Activated naive CD4-positive, alpha-beta T cell treated with Interleukin-2 at 50 U/mL for 16 hours (primary cell): Measurements from ENCODE around the gene HYLS1.
"Not testable (repeated sequence)": the region's sequence is repeated elsewhere in the genome, so short reads cannot be mapped to it uniquely, and the experiment has no call there.

Source experiments
- DNase-seq: peaks from one replicate; pipeline ENCODE4 v3.0.0-alpha.2; 2020

Gene HYLS1, protein sequence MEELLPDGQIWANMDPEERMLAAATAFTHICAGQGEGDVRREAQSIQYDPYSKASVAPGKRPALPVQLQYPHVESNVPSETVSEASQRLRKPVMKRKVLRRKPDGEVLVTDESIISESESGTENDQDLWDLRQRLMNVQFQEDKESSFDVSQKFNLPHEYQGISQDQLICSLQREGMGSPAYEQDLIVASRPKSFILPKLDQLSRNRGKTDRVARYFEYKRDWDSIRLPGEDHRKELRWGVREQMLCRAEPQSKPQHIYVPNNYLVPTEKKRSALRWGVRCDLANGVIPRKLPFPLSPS

DNA sequence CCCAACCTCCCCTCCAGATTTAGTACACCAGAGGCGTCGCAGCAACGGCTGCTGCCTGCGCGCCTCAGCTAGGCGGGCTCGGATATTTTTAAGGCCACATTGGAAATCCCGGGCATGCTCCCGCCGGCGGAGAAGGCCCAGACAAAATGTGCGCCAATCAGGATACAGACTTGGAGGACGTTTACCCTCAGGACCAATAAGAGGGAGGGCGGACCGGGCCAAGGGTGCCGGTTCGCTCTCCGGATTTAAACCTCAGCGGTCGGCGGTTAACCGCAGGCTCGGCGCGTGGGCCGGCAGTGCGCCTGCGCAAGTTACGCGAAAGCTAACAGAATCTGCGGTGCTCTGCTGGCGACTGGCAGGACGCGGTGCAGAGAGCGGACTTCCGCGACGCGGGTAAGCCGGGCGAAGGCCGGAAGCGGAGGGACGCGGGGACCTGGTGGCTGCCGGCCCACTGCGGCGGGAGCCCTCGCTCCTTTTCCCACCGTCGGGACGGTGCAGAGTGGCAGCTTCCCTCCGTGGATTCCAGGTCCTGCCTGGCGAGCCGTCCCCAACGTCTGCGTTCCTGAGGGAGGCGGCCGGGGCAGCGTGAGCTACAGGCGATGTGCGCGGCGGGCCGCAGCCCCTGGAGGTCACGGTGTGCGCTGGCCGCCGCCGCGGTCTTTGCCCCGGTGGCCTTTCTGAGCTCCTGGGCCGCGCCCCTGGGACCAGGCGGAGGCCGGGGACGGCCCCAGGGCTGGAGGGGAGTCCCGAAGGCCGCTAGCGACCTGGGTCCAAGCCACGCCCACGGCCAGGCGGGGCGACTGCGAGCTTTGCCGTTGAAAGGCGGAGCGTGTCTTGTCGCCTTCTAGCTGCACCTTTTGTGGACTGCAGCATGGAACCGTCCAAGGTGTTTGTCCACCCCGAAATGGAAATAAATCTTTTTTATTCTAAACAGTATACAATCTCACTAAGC lies at the start of gene HYLS1:
Gene HYLS1, plus strand, starts transcription at position 296 of the 952 bp plus-strand sequence. CDS start 11,701 bp downstream, outside the sequence.
- peak; percentile 98 for DNase-seq

- no peak for DNase-seq
Measured at GRCh38 chr11:125842321-125842948, 45.0 kb upstream of the HYLS1 start.

DNA sequence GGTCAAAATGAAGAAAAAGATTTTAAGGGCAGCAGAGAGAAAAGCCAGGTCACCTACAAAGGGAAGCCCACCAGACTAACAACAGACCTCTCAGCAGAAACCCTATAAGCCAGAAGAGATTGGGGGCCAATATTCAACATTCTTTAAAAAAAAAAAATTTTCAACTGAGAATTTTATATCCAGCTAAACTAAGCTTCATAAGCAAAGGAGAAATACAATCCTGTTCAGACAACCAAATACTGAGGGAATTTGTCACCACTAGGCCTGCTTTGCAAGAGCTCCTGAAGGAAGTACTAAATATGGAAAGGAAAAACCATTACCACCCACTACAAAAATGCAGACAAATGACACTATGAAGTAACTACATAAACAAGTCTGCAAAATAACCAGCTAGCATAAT lies 41.3 kb upstream of the HYLS1 start:
- no peak for DNase-seq

DNA sequence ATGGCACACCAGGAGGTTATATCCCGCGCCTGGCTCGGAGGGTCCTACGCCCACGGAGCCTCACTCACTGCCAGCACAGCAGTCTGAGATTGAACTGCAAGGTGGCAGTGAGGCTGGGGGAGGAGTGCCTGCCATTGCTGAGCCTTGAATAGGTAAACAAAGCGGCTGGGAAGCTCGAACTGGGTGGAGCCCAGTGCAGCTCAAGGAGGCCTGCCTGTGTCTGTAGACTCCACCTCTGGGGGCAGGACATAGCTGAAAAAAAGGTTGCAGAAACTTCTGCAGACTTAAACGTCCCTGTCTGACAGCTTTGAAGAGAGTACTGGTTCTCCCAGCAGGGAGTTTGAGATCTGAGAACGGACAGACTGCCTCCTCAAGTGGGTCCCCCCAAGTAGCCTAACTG lies 29.8 kb upstream of the HYLS1 start:
- not testable (repeated sequence) for DNase-seq

DNA sequence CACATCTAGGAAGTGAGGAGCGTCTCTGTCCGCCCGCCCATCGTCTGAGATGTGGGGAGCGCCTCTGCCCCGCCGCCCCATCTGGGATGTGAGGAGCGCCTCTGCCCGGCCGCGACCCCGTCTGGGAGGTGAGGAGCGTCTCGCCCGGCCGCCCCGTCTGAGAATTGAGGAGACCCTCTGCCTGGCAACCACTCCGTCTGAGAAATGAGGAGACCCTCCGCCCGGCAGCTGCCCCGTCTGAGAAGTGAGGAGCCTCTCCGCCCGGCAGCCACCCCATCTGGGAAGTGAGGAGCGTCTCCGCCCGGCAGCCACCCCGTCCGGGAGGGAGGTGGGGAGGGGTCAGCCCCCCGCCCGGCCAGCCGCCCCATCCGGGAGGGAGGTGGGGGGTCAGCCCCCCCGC lies 24.7 kb upstream of the HYLS1 start:
- DNase-seq, result not testable (repeated sequence)

DNA sequence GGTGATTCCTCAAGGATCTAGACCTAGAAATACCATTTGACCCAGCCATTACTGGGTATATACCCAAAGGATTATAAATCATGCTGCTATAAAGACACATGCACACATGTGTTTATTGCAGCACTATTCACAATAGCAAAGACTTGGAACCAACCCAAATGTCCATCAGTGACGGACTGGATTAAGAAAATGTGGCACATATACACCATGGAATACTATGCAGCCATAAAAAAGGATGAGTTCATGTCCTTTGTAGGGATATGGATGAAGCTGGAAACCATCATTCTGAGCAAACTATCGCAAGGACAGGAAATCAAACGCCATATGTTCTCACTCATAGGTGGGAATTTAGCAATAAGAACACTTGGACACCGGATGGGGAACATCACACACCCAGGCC lies 22.1 kb upstream of the HYLS1 start:
- DNase-seq, result not testable (repeated sequence)

DNA sequence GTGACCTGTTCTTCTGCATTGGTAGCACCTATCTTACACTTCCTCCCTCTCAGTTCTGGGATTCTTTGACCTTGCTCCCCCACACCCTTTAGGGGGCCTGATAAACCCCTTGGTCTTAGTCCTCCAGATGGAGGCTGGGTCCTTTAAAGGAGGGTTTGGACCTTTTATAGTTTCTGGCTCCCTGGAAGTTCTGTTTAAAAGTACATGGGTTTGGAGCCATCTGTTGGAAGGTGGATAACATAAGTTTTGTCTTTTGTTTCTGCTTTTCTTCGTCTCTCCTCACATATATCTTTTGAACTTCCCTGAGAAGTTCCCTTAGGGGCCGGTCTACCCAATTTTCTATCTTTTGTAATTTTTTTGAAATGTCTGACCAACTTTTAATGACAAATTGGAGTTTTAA lies 17.9 kb upstream of the HYLS1 start:
- no peak for DNase-seq

DNA sequence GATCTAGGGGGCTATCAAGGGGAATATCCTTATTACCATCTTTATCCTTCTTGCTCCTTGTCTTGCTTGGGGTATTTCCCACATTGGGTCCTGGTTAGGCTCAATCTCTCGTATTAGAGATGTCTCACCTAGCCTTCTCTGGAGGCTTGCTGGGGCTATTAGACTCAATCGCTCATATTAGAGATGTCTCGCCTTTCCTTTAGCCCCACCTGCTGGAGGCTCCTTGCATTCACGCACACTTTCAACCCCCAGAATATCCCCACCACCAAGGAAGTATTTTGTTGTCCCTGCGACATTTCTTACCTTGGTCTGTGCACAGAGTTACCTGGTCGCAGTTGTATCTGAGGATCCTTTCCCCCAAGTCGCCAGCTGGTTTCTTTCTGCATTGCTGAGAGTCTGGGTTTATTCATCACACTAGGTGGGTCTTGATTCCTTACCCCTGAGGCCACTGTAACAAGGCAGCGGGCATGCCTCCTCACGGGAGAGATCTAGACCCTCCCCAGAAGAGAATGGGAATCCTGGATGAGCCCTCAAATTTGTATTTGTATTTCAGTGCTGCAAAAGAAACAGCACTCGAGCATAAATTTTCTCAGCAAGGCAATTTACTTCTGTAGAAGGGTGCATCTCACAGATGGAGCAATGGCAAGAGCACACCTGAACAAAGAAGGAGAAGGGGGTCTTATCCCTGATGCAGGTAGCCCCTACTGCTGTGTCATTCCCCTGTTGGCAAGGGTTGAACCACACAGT lies 15.9 kb upstream of the HYLS1 start:
- peak; percentile 23 for DNase-seq

DNA sequence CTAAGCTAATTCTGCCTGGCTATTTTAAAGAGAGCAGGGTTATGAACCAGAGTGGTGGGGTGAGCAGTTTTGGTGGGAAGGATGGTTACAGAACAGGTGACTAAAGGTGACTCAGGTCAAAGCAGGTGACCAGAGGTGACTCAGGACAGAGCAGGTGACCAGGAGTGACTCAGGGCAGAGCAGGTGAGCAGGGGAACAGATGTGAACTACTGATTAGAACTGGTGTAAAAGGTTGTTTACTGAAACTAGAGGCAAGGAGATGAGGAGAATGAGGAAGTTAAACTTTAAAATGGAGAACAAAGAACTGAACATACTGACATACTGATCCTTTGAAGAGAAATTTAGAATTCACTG lies 15.4 kb upstream of the HYLS1 start:
- no peak for DNase-seq

DNA sequence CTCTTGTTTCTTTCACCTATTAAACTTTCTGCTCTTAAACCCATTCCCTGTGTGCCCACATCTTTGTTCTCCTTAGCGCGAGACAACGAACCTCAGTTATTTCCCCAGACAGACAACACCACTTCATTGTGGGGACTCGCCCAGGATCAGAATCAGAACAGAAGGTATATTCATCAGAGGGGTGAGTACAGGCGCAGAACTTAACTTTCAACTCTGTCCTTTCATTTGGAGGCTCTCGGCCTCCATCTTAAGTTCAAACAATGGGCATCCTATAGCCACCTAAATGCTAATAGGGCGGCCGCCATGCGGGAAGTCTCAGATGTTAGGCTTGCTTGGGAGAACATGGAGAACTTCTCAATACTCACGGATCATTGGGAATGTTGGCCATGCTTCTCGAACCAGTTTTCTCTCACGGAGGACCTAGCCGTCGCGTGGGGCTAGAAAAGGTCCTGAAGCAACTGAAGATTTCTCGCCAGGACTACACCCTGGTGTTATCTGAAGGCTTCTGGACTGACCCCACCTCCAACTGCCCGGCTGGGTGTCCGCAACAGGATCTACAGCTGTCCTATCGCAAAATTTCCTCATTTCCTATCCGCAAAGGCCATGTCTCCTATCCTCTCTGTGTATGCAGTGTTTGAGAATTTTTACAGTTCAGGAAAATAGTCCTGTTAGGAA lies 13.4 kb upstream of the HYLS1 start:
- DNase-seq, result no peak

DNA sequence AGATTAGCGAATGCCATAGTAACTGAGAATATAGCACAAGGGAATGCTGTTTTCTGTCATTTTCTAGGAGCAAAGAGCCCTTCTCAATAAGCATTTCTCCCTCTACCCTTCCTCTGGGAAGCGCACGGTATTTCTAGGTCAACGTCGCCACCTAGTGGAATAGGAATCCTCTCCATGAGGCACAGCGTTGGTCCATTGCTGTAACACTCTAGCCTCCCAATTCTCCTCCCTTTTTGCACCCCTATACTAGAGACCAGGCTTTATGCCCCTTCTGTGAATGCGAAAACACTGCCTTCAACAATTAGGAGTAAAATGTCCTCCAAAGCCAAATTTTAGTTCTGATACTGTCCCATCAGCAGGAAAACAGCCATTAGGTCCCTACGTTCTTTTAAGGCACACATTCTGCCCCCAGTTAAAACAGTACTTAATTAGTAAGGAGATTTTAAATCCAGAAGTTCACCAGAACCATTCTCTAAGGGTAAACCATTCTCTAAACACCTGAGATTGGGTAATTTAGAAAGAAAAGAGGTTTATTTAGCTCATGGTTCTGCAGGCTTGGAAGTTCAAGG lies 12.8 kb upstream of the HYLS1 start:
- peak; percentile 36 for DNase-seq

DNA sequence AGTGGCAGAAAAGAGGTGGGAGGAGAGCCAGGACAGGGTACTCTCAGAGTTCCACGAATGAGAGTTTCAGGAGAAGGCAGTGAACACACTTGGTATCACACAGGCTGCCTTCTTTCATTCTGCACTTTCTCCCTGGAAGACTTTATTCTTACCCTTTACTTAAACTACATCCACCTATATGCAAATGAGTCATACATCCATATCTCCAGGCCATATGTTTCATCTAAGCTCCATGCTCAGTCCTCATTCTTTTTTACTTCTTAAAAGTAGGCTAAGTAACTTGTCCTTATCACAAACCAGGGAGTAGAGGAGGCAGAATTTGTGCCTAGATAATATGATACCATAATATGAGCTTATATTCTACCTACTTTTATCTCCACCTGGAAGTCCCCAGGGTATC lies 6.2 kb upstream of the HYLS1 start:
- no peak for DNase-seq

- DNase-seq, result no peak
Measured at GRCh38 chr11:125883375-125883774, 4.1 kb upstream of the HYLS1 start.

DNA sequence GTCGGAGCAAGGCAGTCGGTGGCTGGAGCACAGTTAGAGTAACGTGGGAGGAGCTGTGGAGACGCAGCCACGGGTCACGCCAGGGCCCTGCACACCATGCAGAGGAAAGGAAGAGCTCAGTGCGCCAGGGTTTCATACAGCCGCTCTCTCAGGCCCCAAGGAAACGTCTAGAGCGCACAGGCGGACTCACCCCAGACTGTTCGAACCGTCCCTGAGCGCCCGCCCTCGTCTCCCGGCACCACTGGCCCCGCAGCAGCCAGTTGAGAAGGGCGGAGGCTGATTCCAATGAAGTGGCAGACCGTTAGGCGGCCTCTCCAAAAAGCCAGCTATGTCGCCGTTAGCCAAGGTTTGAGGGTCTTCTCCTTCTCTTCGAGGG lies 483 bp upstream of the HYLS1 start:
- no peak for DNase-seq

GRCh38 chr11:125890447-125891100 lies 3.1 kb downstream of the HYLS1 start:
- no peak for DNase-seq

DNA sequence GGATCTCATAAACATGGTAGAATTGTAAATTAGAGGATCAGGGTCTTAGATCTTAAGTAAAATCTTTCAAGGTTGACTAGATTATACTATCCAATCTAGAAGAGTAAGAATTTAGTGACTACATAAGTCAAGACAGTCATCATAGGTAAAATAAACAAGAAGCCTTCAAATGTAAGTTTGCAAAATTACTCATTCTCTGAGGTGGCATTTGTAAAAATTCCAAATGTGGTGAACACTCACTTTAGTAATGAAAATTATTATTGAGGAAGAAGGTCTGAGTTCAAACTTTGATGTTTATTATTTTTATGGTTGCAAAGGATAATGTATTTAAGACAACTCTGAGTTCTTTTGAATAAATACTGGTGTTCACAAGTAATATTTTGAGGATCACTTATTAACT lies 4.6 kb downstream of the HYLS1 start:
- DNase-seq, result no peak

DNA sequence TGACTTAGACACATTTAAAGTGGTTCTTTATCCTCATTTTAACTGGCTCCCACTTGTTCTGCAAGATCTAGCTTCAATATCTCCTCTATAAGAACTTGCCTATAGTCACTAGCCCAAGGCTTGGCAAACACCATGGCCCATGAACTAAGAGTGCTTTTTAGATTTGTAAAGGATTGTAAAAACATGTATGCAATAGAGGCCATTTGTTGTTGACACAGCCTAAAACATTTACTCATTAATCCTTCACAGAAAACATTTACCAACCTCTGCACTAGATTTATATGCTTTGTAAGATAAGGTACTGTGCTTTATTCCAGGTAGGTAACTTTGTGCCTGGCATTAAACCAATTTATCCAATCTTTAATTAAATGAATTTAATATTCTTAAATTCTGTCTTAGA lies 5.5 kb downstream of the HYLS1 start:
- no peak for DNase-seq

- DNase-seq, result no peak
Measured at GRCh38 chr11:125901872-125902271, 14.4 kb downstream of the HYLS1 start.

DNA sequence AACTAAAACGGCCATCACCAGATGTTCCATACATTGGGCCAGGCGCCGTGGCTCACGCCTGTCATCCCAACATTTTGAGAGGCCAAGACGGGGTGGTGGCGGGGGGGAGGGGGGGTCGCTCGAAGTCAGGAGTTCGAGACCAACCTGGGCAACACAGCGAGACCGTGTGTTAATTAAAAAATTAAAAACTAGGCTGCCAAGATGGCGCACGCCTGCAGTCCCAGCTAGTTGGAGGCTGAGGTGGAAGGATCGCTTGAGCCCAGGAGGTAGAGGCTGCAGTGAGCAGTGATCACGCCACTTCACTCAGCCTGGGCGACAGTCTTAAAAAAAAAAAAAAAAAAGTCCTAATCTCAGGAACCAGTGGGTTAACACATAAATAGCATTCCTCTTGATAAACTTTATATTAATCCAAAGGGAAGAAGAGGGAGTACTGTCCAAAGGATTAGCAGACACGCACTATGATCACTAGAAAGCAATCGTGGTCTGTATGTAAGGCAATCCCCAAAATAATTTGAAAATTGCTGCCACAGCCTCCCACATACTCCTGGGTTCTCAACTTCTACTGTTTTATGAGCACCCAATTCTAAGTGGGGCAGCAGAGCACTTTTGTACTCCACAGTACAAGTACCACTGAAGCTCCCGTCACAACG lies 14.9 kb downstream of the HYLS1 start:
- DNase-seq, result no peak

DNA sequence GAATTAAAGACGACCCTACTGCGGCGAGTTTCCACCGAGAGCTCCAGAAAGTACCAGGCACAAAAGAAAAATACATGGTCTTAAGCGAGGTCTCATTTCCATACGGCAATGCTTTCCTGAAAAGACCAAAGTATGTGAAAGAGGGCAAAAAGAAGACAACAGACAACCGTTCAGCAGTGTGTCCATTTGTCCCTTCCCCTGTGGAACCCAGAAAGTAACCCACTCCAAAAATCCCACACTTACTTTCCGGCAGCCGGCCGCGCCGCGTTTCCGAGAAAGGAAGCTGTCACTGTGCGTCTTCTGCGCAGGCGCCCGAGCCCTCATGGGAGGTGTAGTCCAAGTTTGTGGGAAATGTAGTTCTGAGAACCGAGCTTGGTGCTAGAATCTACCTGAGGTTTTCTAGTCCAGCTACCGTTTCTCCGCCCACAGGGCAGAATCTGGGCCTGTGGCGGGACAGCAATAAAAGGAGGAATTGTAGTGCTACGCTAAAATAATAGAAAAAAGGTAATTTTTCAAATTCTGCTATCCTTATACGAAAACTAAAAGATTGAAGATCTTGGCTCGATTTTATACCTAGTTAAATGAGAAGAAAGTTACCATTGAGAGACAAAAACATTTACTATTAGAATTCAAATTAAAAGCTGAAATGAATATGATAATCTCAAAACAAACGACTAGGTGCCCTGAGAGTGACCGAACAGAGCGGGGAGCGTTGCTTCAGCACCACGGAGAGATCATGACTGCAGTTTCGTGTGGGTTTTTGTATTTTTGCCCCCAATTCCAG lies 15.7 kb downstream of the HYLS1 start, which contains the start of gene PUS3:
Gene PUS3, minus strand, starts transcription at position 280 of the 784 bp plus-strand sequence. CDS start 6,922 bp downstream, outside the sequence.
- peak; percentile 91 for DNase-seq
